Measurements from ENCODE around the gene IL10.

The IL10 gene

DNA sequence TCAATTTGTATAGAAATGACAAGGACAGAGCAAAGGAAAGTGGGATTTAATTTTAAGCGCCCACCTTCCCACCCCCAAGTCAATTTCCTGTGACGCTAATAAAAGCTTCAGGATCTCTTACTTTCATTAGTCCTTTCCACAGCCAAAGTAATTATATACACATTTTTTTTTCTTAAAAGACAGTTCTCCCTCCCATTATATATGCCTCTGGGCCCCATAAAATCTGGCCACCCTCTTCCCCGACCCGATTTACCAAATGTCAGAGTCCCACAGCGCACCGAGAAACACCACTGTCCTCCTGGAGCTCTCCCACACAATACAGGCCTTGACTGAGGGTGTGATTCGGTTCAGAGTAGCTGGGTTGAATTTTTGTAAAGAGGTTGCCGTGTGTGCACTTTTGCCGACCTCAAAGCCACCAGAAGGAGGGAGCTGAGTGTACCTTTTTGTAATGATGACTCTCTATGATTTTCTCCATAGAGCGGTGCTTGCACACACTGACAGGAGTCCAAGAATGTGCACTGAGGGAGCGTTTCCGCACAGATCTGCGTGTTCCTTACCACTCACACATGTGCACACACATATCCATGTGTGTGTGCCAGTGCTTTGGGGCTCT, 26.2 kb upstream of the IL10 start:
- Histone ChIP-seq H3K27ac (no peak overlapping the region), H3K27me3 (peaks cover 0 to 4% of the 10 kb centered on the region in 2 donors), H3K4me3 (no peak overlapping the region), H3K4me1 (no peaks in the 10 kb centered on the region), H3K9me3 (no peaks in the 10 kb centered on the region), H3K36me3 (no peaks in the 10 kb centered on the region)
- DNase-seq, result no peak
- intact Hi-C loops (cut with DNase I; ENCODE audit: low total_unique reads), result no loop called here
- TF ChIP-seq, protein P1, sequence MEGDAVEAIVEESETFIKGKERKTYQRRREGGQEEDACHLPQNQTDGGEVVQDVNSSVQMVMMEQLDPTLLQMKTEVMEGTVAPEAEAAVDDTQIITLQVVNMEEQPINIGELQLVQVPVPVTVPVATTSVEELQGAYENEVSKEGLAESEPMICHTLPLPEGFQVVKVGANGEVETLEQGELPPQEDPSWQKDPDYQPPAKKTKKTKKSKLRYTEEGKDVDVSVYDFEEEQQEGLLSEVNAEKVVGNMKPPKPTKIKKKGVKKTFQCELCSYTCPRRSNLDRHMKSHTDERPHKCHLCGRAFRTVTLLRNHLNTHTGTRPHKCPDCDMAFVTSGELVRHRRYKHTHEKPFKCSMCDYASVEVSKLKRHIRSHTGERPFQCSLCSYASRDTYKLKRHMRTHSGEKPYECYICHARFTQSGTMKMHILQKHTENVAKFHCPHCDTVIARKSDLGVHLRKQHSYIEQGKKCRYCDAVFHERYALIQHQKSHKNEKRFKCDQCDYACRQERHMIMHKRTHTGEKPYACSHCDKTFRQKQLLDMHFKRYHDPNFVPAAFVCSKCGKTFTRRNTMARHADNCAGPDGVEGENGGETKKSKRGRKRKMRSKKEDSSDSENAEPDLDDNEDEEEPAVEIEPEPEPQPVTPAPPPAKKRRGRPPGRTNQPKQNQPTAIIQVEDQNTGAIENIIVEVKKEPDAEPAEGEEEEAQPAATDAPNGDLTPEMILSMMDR (IDR thresholded peaks at IDR 0.05), result no peak

DNA sequence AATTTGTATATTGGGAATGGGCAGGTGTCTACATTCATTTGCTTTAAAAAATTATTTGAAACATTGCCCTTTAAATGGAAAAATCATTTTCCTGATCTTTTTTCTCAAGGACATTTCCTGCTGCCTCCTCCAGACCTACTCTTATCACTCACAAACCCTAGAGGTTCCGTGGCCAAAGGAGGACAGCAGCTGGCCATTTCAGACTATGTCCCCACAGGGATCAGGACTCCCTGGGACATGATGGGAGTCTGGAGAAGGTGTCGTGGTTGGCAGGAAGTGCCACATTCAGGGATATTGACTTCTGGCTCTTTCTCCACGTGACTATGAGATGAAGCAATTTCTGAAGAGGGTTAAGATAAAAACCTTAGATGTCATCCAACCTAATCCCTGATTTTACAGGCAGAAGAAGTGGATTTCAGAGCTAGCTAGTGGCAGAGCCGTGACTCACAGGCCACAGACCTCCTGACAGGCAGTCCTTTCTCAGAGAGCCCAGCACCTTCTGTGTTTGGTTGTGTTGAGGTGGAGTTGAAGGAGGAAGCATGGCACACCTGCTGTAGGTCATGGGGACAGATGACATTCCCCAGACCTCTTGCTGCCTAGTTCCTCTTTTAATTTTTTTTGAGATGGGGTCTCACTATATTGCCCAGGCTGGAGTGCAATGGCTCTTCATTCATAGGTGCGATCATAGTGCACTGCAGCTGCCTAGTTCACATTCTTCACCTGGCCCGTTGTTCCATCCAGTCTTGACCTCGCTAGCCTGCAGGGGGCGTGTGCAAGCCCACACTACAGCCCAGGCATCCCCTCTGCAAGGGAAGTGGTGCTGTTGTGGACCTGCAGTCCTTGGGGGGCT, 25.5 kb upstream of the IL10 start:
- Histone ChIP-seq H3K4me1 (no peaks in the 10 kb centered on the region), H3K36me3 (no peaks in the 10 kb centered on the region), H3K9me3 (no peaks in the 10 kb centered on the region), H3K27ac (no peak overlapping the region), H3K4me3 (no peak overlapping the region), H3K27me3 (peaks cover 0 to 7% of the 10 kb centered on the region in 2 donors)
- TF ChIP-seq, protein P1 (IDR thresholded peaks at IDR 0.05), result no peak
- intact Hi-C loops (cut with DNase I; ENCODE audit: low total_unique reads), result no loop called here
- no peak for DNase-seq

DNA sequence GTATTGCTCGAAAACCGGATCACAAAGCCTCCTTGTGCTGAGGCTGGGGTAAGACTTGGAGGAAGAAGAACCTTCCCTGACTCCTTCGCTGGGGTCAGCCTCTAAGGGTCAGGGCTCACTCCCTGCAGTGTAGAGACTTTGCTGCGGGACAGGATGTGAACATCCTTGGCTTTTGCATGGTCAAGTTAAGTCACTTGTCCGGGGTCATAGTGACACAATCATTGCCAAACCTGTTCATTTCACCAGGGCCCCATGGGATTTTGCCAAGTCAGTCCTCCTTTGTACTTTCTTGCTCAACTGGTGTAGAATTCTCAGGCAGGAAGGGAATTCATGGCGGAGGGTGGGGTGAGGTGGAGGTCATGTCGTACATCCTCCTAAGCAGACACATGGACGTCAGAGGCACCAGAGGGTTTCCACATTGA, 24.7 kb upstream of the IL10 start:
- no peak for DNase-seq
- H3K36me3 ChIP-seq, result no peaks in the 10 kb centered on the region
- H3K27ac ChIP-seq, result no peak overlapping the region
- TF ChIP-seq, protein P1 (IDR thresholded peaks at IDR 0.05), result no peak
- intact Hi-C loops (cut with DNase I; ENCODE audit: low total_unique reads), result no loop called here
- no peaks in the 10 kb centered on the region for H3K4me1 ChIP-seq
- H3K4me3 ChIP-seq, result no peak overlapping the region
- peaks cover 0 to 7% of the 10 kb centered on the region in 2 donors for H3K27me3 ChIP-seq
- no peaks in the 10 kb centered on the region for H3K9me3 ChIP-seq

- Histone ChIP-seq H3K9me3 (no peaks in the 10 kb centered on the region), H3K27me3 (peaks cover 0 to 7% of the 10 kb centered on the region in 2 donors), H3K36me3 (no peaks in the 10 kb centered on the region), H3K27ac (no peak overlapping the region), H3K4me1 (no peaks in the 10 kb centered on the region), H3K4me3 (no peak overlapping the region)
- intact Hi-C loops (cut with DNase I; ENCODE audit: low total_unique reads), result no loop called here
- no peak for DNase-seq
- TF ChIP-seq, protein P1 (IDR thresholded peaks at IDR 0.05), result no peak
Measured at GRCh38 chr1:206796116-206796515, 23.8 kb upstream of the IL10 start.

DNA sequence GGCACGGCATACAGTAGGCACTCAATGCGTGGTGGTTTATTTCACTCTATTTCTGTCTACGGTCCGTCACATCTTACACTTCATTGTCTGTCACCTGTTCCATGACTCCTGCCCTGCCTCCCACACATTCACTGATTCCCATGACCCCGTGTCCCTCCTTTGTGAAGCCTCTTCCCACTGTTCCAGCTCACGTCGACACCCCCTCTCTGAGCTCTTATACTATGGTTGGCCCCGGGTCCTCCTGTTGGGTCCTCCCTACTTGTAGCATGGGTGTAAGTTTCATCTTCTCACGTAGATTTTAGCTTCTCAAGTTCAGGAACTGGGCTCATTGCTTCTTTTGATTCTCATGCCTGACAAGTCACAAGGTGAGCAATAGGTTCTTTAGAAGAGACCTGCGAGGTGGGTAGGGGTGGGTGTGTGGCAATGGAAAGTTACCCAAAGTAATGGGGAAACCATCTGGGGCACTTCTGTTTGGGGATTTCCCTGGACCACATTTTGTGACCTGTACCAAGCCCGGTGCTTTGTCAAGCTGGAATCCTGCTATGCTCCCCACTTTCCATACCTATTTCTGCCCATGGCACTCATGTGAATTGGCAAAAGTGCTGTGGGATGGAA, 22.1 kb upstream of the IL10 start:
- Histone ChIP-seq H3K27ac (no peak overlapping the region), H3K4me3 (no peak overlapping the region), H3K4me1 (no peaks in the 10 kb centered on the region), H3K27me3 (peaks cover 0 to 7% of the 10 kb centered on the region in 2 donors), H3K36me3 (no peaks in the 10 kb centered on the region), H3K9me3 (no peaks in the 10 kb centered on the region)
- TF ChIP-seq, protein P1 (IDR thresholded peaks at IDR 0.05), result no peak
- intact Hi-C loops (cut with DNase I; ENCODE audit: low total_unique reads), result no loop called here
- no peak for DNase-seq
